CD14-positive monocyte (primary cell): ENCODE results near the gene RFNG. TPM values are rescaled to one million over a fixed set of nuclear protein-coding genes. Genes with fewer than 3 reads are reported as not detected.

ENCODE experiments used
- DNase-seq, 3 donors: peaks; one replicate each; pipeline ENCODE4 v3.0.0-alpha.2; 2011 to 2022
- H2AFZ ChIP-seq: 2 replicates; pipeline ENCODE4 v1.6.0; 2012; ENCODE audit warnings: mild to moderate bottlenecking, low read depth, low read length, inconsistent platforms; ENCODE audit not compliant: insufficient read depth, poor library complexity, severe bottlenecking
- H3K27ac ChIP-seq, 2 donors: 1 replicate in 1 of 2; 2 replicates in 1 of 2; pipeline ENCODE4 v1.5.1; 2012 to 2013; ENCODE audit warnings: low read length in 2 of 2, control low read depth in 1 of 2, inconsistent platforms in 1 of 2, low read depth in 1 of 2, mild to moderate bottlenecking in 1 of 2
- H3K27me3 ChIP-seq, 2 donors: one replicate each; pipeline versions ENCODE4 v1.6.0 to v1.6.1; 2011 to 2013; ENCODE audit warnings: low read length in 2 of 2; ENCODE audit not compliant: control insufficient read depth in 2 of 2, insufficient read depth in 2 of 2
- H3K36me3 ChIP-seq, 2 donors: replicated peaks in 1 of 2; 1 replicate in 1 of 2; 2 replicates in 1 of 2; pipeline versions ENCODE4 v1.5.1 to v1.6.1; 2012 to 2013; ENCODE audit warnings: low read length in 2 of 2, control low read depth in 1 of 2, inconsistent platforms in 1 of 2, mild to moderate bottlenecking in 1 of 2; ENCODE audit not compliant: insufficient read depth in 2 of 2, control insufficient read depth in 1 of 2
- H3K4me1 ChIP-seq, 2 donors: 1 replicate in 1 of 2; 2 replicates in 1 of 2; pipeline versions ENCODE4 v1.5.1 to v1.6.1; 2012 to 2013; ENCODE audit warnings: low read length in 2 of 2, control low read depth in 1 of 2, inconsistent platforms in 1 of 2, mild to moderate bottlenecking in 1 of 2, moderate library complexity in 1 of 2; ENCODE audit not compliant: insufficient read depth in 2 of 2, control insufficient read depth in 1 of 2
- H3K4me2 ChIP-seq: replicated peaks from 2 replicates; pipeline ENCODE3; 2012; ENCODE audit warnings: low read length, moderate library complexity, mild to moderate bottlenecking; ENCODE audit not compliant: poor library complexity, severe bottlenecking; ENCODE audit errors: extremely low read depth
- H3K4me3 ChIP-seq, 3 experiments: fragments of 200-600 bp in 1 of 3; sonication (generic) in 1 of 3; replicated peaks in 1 of 3; 1 replicate in 2 of 3; 2 replicates in 1 of 3; pipeline ENCODE4 v1.5.1; 2011 to 2013; ENCODE audit warnings: low read length in 3 of 3, mild to moderate bottlenecking in 3 of 3, control low read depth in 2 of 3, low read depth in 2 of 3, inconsistent platforms in 1 of 3, moderate library complexity in 1 of 3
- H3K79me2 ChIP-seq: 2 replicates; pipeline ENCODE4 v1.6.0; 2012; ENCODE audit warnings: mild to moderate bottlenecking, control low read depth, inconsistent platforms, low read length, moderate library complexity; ENCODE audit not compliant: insufficient read depth
- H3K9ac ChIP-seq: 2 replicates; pipeline ENCODE4 v1.6.0; 2017; ENCODE audit warnings: low read length, mild to moderate bottlenecking; ENCODE audit not compliant: insufficient read depth, poor library complexity, severe bottlenecking
- H3K9me3 ChIP-seq, 2 donors: replicated peaks in 1 of 2; 1 replicate in 1 of 2; 2 replicates in 1 of 2; pipeline versions ENCODE4 v1.5.1 to v1.6.1; 2012 to 2013; ENCODE audit warnings: low read length in 2 of 2, control low read depth in 1 of 2; ENCODE audit not compliant: control insufficient read depth in 1 of 2, insufficient read depth in 1 of 2
- H4K20me1 ChIP-seq: 2 replicates; pipeline ENCODE4 v1.6.0; 2012; ENCODE audit warnings: mild to moderate bottlenecking, low read length, control low read depth, moderate library complexity; ENCODE audit not compliant: insufficient read depth
- H3K27ac Mint-ChIP-seq, 7 donors: one replicate each; pipeline ENCODE4 v1.8.0; 2020; ENCODE audit warnings: mild to moderate bottlenecking in 7 of 7, mixed read lengths in 7 of 7, moderate library complexity in 6 of 7, inconsistent platforms in 2 of 7
- H3K27me3 Mint-ChIP-seq, 3 donors: one replicate each; pipeline ENCODE4 v1.8.0; 2021 to 2022; ENCODE audit warnings: low read depth in 3 of 3, mild to moderate bottlenecking in 3 of 3, mixed read lengths in 3 of 3, moderate library complexity in 3 of 3, inconsistent platforms in 1 of 3
- H3K36me3 Mint-ChIP-seq, 2 donors: one replicate each; pipeline ENCODE4 v1.8.0; 2020; ENCODE audit warnings: mixed read lengths in 2 of 2, inconsistent platforms in 1 of 2, mild to moderate bottlenecking in 1 of 2
- H3K4me1 Mint-ChIP-seq: one replicate; pipeline ENCODE4 v1.8.0; 2020; ENCODE audit warnings: mild to moderate bottlenecking, mixed read lengths
- H3K4me3 Mint-ChIP-seq, 2 donors: one replicate each; pipeline ENCODE4 v1.8.0; 2020; ENCODE audit warnings: mild to moderate bottlenecking in 2 of 2, mixed read lengths in 2 of 2, moderate library complexity in 1 of 2
- H3K9me3 Mint-ChIP-seq, 7 donors: one replicate each; pipeline ENCODE4 v1.8.0; 2020 to 2022; ENCODE audit warnings: mixed read lengths in 7 of 7, mild to moderate bottlenecking in 6 of 7, moderate library complexity in 6 of 7, inconsistent platforms in 2 of 7
- CTCF ChIP-seq: fragments of 200-600 bp; IDR thresholded peaks from one replicate; pipeline ENCODE4 v1.8.0; 2022; ENCODE audit warnings: antibody characterized with exemption, mild to moderate bottlenecking
- WGBS: methylation state at CpG from one replicate; pipeline ENCODE4 v1.1.5; 2013; ENCODE audit warnings: missing lambda C conversion rate; ENCODE audit not compliant: insufficient coverage; 5-methylcytosine and 5-hydroxymethylcytosine counted together
- intact Hi-C, 2 donors: fragments of 100-400 bp; cut with micrococcal nuclease; formaldehyde crosslinking; loops; one replicate each; pipeline versions ENCODE4 v1.15.0 to v1.15.1; 2023
- polyA plus RNA-seq, 3 donors: library from polyadenylated mRNA; depleted of rRNA in 1 of 3; unstranded in 2 of 3; stranded (reverse) in 1 of 3; fragments of 300-500 nt in 2 of 3; fragments of >200 nt in 1 of 3; fragmentation: Illumina TruSeq in 2 of 3; gene quantifications; 1 replicate in 2 of 3; 2 replicates in 1 of 3; pipeline ENCODE4 v1.2.3, GENCODE V29; 2012 to 2021

The RFNG gene
- polyA plus RNA-seq, 3 donors: 1.5 to 32.4 (median 4.1) TPM

- H3K9me3 ChIP-seq: no peaks in the 10 kb centered on the region
- no peak overlapping the region for H3K4me2 ChIP-seq
- H3K4me3 ChIP-seq: no peak overlapping the region
- Mint-ChIP-seq H3K36me3 (peaks cover 2 to 14% of the 10 kb centered on the region in 2 donors), H3K9me3 (no peaks in the 10 kb centered on the region), H3K27me3 (peaks cover 2 to 4% (median 2%) of the 10 kb centered on the region in 3 donors), H3K4me1 (no peaks in the 10 kb centered on the region), H3K27ac (no peak overlapping the region), H3K4me3 (no peak overlapping the region)
- H3K36me3 ChIP-seq: peaks cover 9 to 11% of the 10 kb centered on the region in 2 donors
- no peak overlapping the region for H2AFZ ChIP-seq
- no peak for DNase-seq
- H3K27me3 ChIP-seq: no peaks in the 10 kb centered on the region
- no peak for TF ChIP-seq CTCF
- no peak overlapping the region for H3K9ac ChIP-seq
- peaks cover 7% of the 10 kb centered on the region for H4K20me1 ChIP-seq
- 90% methylated on average over 30 of the region's 30 CpGs for WGBS
- H3K79me2 ChIP-seq: no peaks in the 10 kb centered on the region
- no peak overlapping the region for H3K27ac ChIP-seq
- H3K4me1 ChIP-seq: no peaks in the 10 kb centered on the region
- intact Hi-C loops: no loop called here
Measured at GRCh38 chr17:82007495-82008257, 43.9 kb downstream of the RFNG start.

GRCh38 chr17:82007228-82007494, 44.5 kb downstream of the RFNG start:
- Histone ChIP-seq H2AFZ (no peak overlapping the region), H4K20me1 (peaks cover 7% of the 10 kb centered on the region), H3K4me1 (no peaks in the 10 kb centered on the region), H3K9ac (no peak overlapping the region), H3K27ac (no peak overlapping the region), H3K27me3 (no peaks in the 10 kb centered on the region), H3K9me3 (no peaks in the 10 kb centered on the region), H3K36me3 (peaks cover 9% of the 10 kb centered on the region in 2 donors), H3K4me3 (no peak overlapping the region), H3K79me2 (no peaks in the 10 kb centered on the region), H3K4me2 (no peak overlapping the region)
- Mint-ChIP-seq H3K4me3 (no peak overlapping the region), H3K27ac (no peak overlapping the region), H3K9me3 (no peaks in the 10 kb centered on the region), H3K36me3 (peaks cover 2 to 14% of the 10 kb centered on the region in 2 donors), H3K4me1 (no peaks in the 10 kb centered on the region), H3K27me3 (peaks cover 2 to 4% (median 2%) of the 10 kb centered on the region in 3 donors)
- DNase-seq: no peak
- intact Hi-C loops: no loop called here
- 94% methylated on average over 5 of the region's 6 CpGs for WGBS
- TF ChIP-seq CTCF: no peak
